A673 (cell line): Measurements from ENCODE around the gene WFDC2.

Experiments
- CTCF ChIP-seq: fragments of 300-800, 200-600 bp; sonication (generic); conservative IDR thresholded peaks from 2 replicates; pipeline ENCODE4 v1.5.1; 2017; ENCODE audit warnings: low read depth, mild to moderate bottlenecking, antibody characterized with exemption, low read length, moderate library complexity, mixed read lengths
- EZH2 ChIP-seq: fragments of 200-600 bp; sonication (generic); IDR thresholded peaks from 2 replicates; pipeline ENCODE4 v1.6.1; 2017; ENCODE audit warnings: borderline replicate concordance, low read depth, mild to moderate bottlenecking, mixed read lengths, antibody characterized with exemption, low read length; ENCODE audit not compliant: poor library complexity, severe bottlenecking

GRCh38 chr20:45463709-45464108, 5.8 kb upstream of the WFDC2 start:
- TF ChIP-seq EZH2 (no peak), CTCF (no peak)
